HUES48 (cell line): Measurements from ENCODE around the gene THSD4.

Experiments used
- H3K27ac ChIP-seq: one replicate; pipeline ENCODE4 v1.7.0; 2013; ENCODE audit warnings: low read depth, low read length, inconsistent platforms
- H3K27me3 ChIP-seq: 2 replicates; pipeline ENCODE4 v1.6.1; 2013; ENCODE audit warnings: mild to moderate bottlenecking, low read length; ENCODE audit not compliant: control insufficient read depth, insufficient read depth
- H3K36me3 ChIP-seq: 2 replicates; pipeline ENCODE4 v1.6.1; 2013; ENCODE audit warnings: low read length; ENCODE audit not compliant: control insufficient read depth, insufficient read depth
- H3K4me1 ChIP-seq: 2 replicates; pipeline ENCODE4 v1.6.1; 2013; ENCODE audit warnings: mild to moderate bottlenecking, low read length; ENCODE audit not compliant: control insufficient read depth, insufficient read depth
- H3K4me3 ChIP-seq: 2 replicates; pipeline ENCODE4 v1.5.1; 2013; ENCODE audit warnings: mild to moderate bottlenecking, low read depth, low read length
- H3K9ac ChIP-seq: 2 replicates; pipeline ENCODE4 v1.6.1; 2013; ENCODE audit warnings: mild to moderate bottlenecking, low read depth, low read length, moderate library complexity
- H3K9me3 ChIP-seq: 2 replicates; pipeline ENCODE4 v1.6.1; 2013; ENCODE audit warnings: low read length; ENCODE audit not compliant: control insufficient read depth, insufficient read depth

Gene THSD4

GRCh38 chr15:71601038-71601834 lies 486.0 kb downstream of the THSD4 start:
- no peak overlapping the region for H3K9ac ChIP-seq
- H3K36me3 ChIP-seq, result no peaks in the 10 kb centered on the region
- H3K4me3 ChIP-seq, result no peak overlapping the region
- H3K9me3 ChIP-seq, result no peaks in the 10 kb centered on the region
- 0 out of 2 replicates have a peak, but pooled peaks cover 5% of the 10 kb centered on the region for H3K4me1 ChIP-seq
- H3K27me3 ChIP-seq, result no peaks in the 10 kb centered on the region
- H3K27ac ChIP-seq, result no peak overlapping the region

GRCh38 chr15:71603379-71603778 lies 488.1 kb downstream of the THSD4 start:
- Histone ChIP-seq H3K4me3 (no peak overlapping the region), H3K9ac (no peak overlapping the region), H3K27me3 (no peaks in the 10 kb centered on the region), H3K36me3 (no peaks in the 10 kb centered on the region), H3K9me3 (no peaks in the 10 kb centered on the region), H3K27ac (no peak overlapping the region), H3K4me1 (0 out of 2 replicates have a peak, but pooled peaks cover 5% of the 10 kb centered on the region)

- Histone ChIP-seq H3K27ac (no peak overlapping the region), H3K9me3 (no peaks in the 10 kb centered on the region), H3K36me3 (no peaks in the 10 kb centered on the region), H3K4me1 (peaks cover 25% of the 10 kb centered on the region), H3K9ac (no peak overlapping the region), H3K4me3 (no peak overlapping the region), H3K27me3 (no peaks in the 10 kb centered on the region)
Observed at GRCh38 chr15:71607383-71607782, 492.1 kb downstream of the THSD4 start.

GRCh38 chr15:71610728-71611552 lies 495.7 kb downstream of the THSD4 start:
- 0 out of 2 replicates have a peak overlapping the region, but pooled peaks have one; percentile 4 for H3K4me3 ChIP-seq
- H3K9ac ChIP-seq, result peak overlapping the region; percentile 25; the same call in 1 of the 2 replicates
- H3K4me1 ChIP-seq, result peaks cover 34% of the 10 kb centered on the region
- H3K9me3 ChIP-seq, result no peaks in the 10 kb centered on the region
- no peaks in the 10 kb centered on the region for H3K36me3 ChIP-seq
- no peaks in the 10 kb centered on the region for H3K27me3 ChIP-seq
- peak overlapping the region; percentile 90 for H3K27ac ChIP-seq

- Histone ChIP-seq H3K4me1 (peaks cover 34% of the 10 kb centered on the region), H3K27ac (peak overlapping the region; percentile 90), H3K36me3 (no peaks in the 10 kb centered on the region), H3K9me3 (no peaks in the 10 kb centered on the region), H3K27me3 (no peaks in the 10 kb centered on the region), H3K9ac (no peak overlapping the region), H3K4me3 (no peak overlapping the region)
Observed at GRCh38 chr15:71611553-71612396, 496.5 kb downstream of the THSD4 start.

- no peaks in the 10 kb centered on the region for H3K9me3 ChIP-seq
- no peak overlapping the region for H3K4me3 ChIP-seq
- peak overlapping the region; percentile 90 for H3K27ac ChIP-seq
- H3K36me3 ChIP-seq, result no peaks in the 10 kb centered on the region
- H3K4me1 ChIP-seq, result peaks cover 34% of the 10 kb centered on the region
- H3K9ac ChIP-seq, result no peak overlapping the region
- H3K27me3 ChIP-seq, result no peaks in the 10 kb centered on the region
Observed at GRCh38 chr15:71612397-71612722, 497.1 kb downstream of the THSD4 start.

GRCh38 chr15:71612869-71613268 lies 497.6 kb downstream of the THSD4 start:
- Histone ChIP-seq H3K4me3 (no peak overlapping the region), H3K36me3 (no peaks in the 10 kb centered on the region), H3K4me1 (peaks cover 34% of the 10 kb centered on the region), H3K27ac (peak overlapping the region; percentile 90), H3K9ac (no peak overlapping the region), H3K27me3 (no peaks in the 10 kb centered on the region), H3K9me3 (no peaks in the 10 kb centered on the region)

- no peak overlapping the region for H3K4me3 ChIP-seq
- 0 out of 2 replicates have a peak, but pooled peaks cover 5% of the 10 kb centered on the region for H3K4me1 ChIP-seq
- no peak overlapping the region for H3K9ac ChIP-seq
- no peak overlapping the region for H3K27ac ChIP-seq
- H3K36me3 ChIP-seq, result no peaks in the 10 kb centered on the region
- no peaks in the 10 kb centered on the region for H3K27me3 ChIP-seq
- H3K9me3 ChIP-seq, result no peaks in the 10 kb centered on the region
Observed at GRCh38 chr15:71623111-71623510, 507.8 kb downstream of the THSD4 start.

- H3K4me3 ChIP-seq, result no peak overlapping the region
- no peaks in the 10 kb centered on the region for H3K36me3 ChIP-seq
- H3K9me3 ChIP-seq, result no peaks in the 10 kb centered on the region
- no peak overlapping the region for H3K27ac ChIP-seq
- H3K4me1 ChIP-seq, result peaks cover 14% of the 10 kb centered on the region; the same call in 1 of the 2 replicates
- H3K9ac ChIP-seq, result no peak overlapping the region
- no peaks in the 10 kb centered on the region for H3K27me3 ChIP-seq
Observed at GRCh38 chr15:71626596-71627088, 511.4 kb downstream of the THSD4 start.

- H3K27me3 ChIP-seq, result no peaks in the 10 kb centered on the region
- H3K4me3 ChIP-seq, result no peak overlapping the region
- H3K9ac ChIP-seq, result no peak overlapping the region
- H3K9me3 ChIP-seq, result no peaks in the 10 kb centered on the region
- no peaks in the 10 kb centered on the region for H3K36me3 ChIP-seq
- H3K4me1 ChIP-seq, result peaks cover 14% of the 10 kb centered on the region; the same call in 1 of the 2 replicates
- no peak overlapping the region for H3K27ac ChIP-seq
Observed at GRCh38 chr15:71627188-71627587, 511.9 kb downstream of the THSD4 start.
